Liver (tissue), 9 donors: ENCODE measurements around the gene CLIP1. TPM values are rescaled to one million over a fixed set of nuclear protein-coding genes. Genes with fewer than 3 reads are reported as not detected.

Experiments used
- DNase-seq: peaks from one replicate; pipeline ENCODE4 v3.0.0-alpha.2; 2017; ENCODE audit warnings: low spot score
- H3K27ac ChIP-seq, 2 donors: one replicate each; pipeline ENCODE4 v1.7.0; 2013; ENCODE audit warnings: inconsistent platforms in 2 of 2, low read length in 2 of 2, control low read depth in 1 of 2, low read depth in 1 of 2, mild to moderate bottlenecking in 1 of 2
- H3K27me3 ChIP-seq, 4 donors: one replicate each; pipeline versions ENCODE4 v1.6.1 to v1.7.0; 2013; ENCODE audit warnings: low read length in 3 of 4, inconsistent platforms in 1 of 4, mild to moderate bottlenecking in 1 of 4, moderate library complexity in 1 of 4; ENCODE audit not compliant: control insufficient read depth in 4 of 4, insufficient read depth in 4 of 4
- H3K36me3 ChIP-seq, 4 donors: one replicate each; pipeline versions ENCODE4 v1.6.1 to v1.7.0; 2013; ENCODE audit warnings: low read length in 3 of 4, mild to moderate bottlenecking in 3 of 4, low read depth in 1 of 4, moderate library complexity in 1 of 4; ENCODE audit not compliant: control insufficient read depth in 4 of 4, insufficient read depth in 3 of 4
- H3K4me1 ChIP-seq, 4 donors: one replicate each; pipeline versions ENCODE4 v1.6.1 to v1.7.0; 2013; ENCODE audit warnings: low read length in 3 of 4, mild to moderate bottlenecking in 3 of 4, moderate library complexity in 1 of 4; ENCODE audit not compliant: control insufficient read depth in 4 of 4, insufficient read depth in 4 of 4
- H3K4me3 ChIP-seq, 3 donors: one replicate each; pipeline versions ENCODE4 v1.6.1 to v1.7.0; 2013; ENCODE audit warnings: low read length in 3 of 3, control low read depth in 1 of 3, low read depth in 1 of 3, mild to moderate bottlenecking in 1 of 3
- H3K9ac ChIP-seq, 2 donors: one replicate each; pipeline ENCODE4 v1.7.0; 2013; ENCODE audit warnings: low read length in 2 of 2, mild to moderate bottlenecking in 2 of 2, moderate library complexity in 2 of 2, control low read depth in 1 of 2, low read depth in 1 of 2
- H3K9me3 ChIP-seq, 4 donors: one replicate each; pipeline versions ENCODE4 v1.6.1 to v1.7.0; 2013; ENCODE audit warnings: low read length in 3 of 4; ENCODE audit not compliant: control insufficient read depth in 4 of 4
- EGR1 ChIP-seq, 2 donors: IDR thresholded peaks; 2 replicates each; pipeline ENCODE4 v1.6.1; 2016 to 2018; ENCODE audit warnings: antibody characterized with exemption in 2 of 2, low read depth in 2 of 2
- FOXA1 ChIP-seq: IDR thresholded peaks from 2 replicates; pipeline ENCODE4 v1.6.1; 2016; ENCODE audit warnings: antibody characterized with exemption
- FOXA2 ChIP-seq: IDR thresholded peaks from 2 replicates; pipeline ENCODE4 v1.6.1; 2016; ENCODE audit warnings: antibody characterized with exemption
- GABPA ChIP-seq, 2 donors: IDR thresholded peaks in 1 of 2; conservative IDR thresholded peaks in 1 of 2; 2 replicates each; pipeline ENCODE4 v1.6.1; 2016; ENCODE audit warnings: antibody characterized with exemption in 2 of 2, mild to moderate bottlenecking in 1 of 2, moderate library complexity in 1 of 2
- HNF4A ChIP-seq, 2 donors: conservative IDR thresholded peaks; 2 replicates each; pipeline ENCODE4 v1.6.1; 2016; ENCODE audit warnings: antibody characterized with exemption in 2 of 2, mild to moderate bottlenecking in 2 of 2
- HNF4G ChIP-seq: IDR thresholded peaks from 2 replicates; pipeline ENCODE4 v1.6.1; 2016; ENCODE audit warnings: antibody characterized with exemption
- JUND ChIP-seq, 2 donors: IDR thresholded peaks; 2 replicates each; pipeline ENCODE4 v1.6.1; 2016; ENCODE audit warnings: antibody characterized with exemption in 2 of 2
- NR2F2 ChIP-seq: IDR thresholded peaks from 2 replicates; pipeline ENCODE4 v1.6.1; 2016; ENCODE audit warnings: antibody characterized with exemption
- RAD21 ChIP-seq, 2 donors: IDR thresholded peaks; 2 replicates each; pipeline ENCODE4 v1.6.1; 2016; ENCODE audit warnings: antibody characterized with exemption in 2 of 2, mild to moderate bottlenecking in 2 of 2
- RXRA ChIP-seq, 2 donors: IDR thresholded peaks; 2 replicates each; pipeline ENCODE4 v1.6.1; 2017 to 2018; ENCODE audit warnings: antibody characterized with exemption in 2 of 2, mild to moderate bottlenecking in 1 of 2
- SP1 ChIP-seq: IDR thresholded peaks from 2 replicates; pipeline ENCODE4 v1.6.1; 2018; ENCODE audit warnings: antibody characterized with exemption, mild to moderate bottlenecking
- TAF1 ChIP-seq: conservative IDR thresholded peaks from 2 replicates; pipeline ENCODE4 v1.6.1; 2016; ENCODE audit warnings: antibody characterized with exemption, mild to moderate bottlenecking
- YY1 ChIP-seq: IDR thresholded peaks from 2 replicates; pipeline ENCODE4 v1.6.1; 2016; ENCODE audit warnings: antibody characterized with exemption, mild to moderate bottlenecking
- WGBS: extraction: QIAGEN DNeasy Blood & Tissue Kit; methylation state at CpG from one replicate; pipeline ENCODE4 v1.1.7; 2013; 5-methylcytosine and 5-hydroxymethylcytosine counted together
- polyA plus RNA-seq, 2 donors: library from polyadenylated mRNA; stranded (reverse) in 1 of 2; unstranded in 1 of 2; fragments of 200-250 nt in 1 of 2; fragments of >200 nt in 1 of 2; fragmentation: Nextera tagmentation in 1 of 2; extraction: Ambion mirVana in 1 of 2; gene quantifications; one replicate each; pipeline versions ENCODE4 v1.2.1 to v1.2.3, GENCODE V29; 2013 to 2015
- total RNA-seq, 2 donors: library from RNA; depleted of rRNA; stranded (reverse); fragments of >200 nt; gene quantifications; one replicate each; pipeline ENCODE4 v1.2.3, GENCODE V29; 2014
- TF ChIP-seq, protein P1 (sequence below): IDR thresholded peaks from 2 replicates; pipeline ENCODE4 v1.6.1; 2016; ENCODE audit warnings: antibody characterized with exemption
- TF ChIP-seq, protein P2 (sequence below): fragments of 150-350 bp; IDR thresholded peaks from 2 replicates; pipeline ENCODE4 v1.5.1; 2017; ENCODE audit warnings: improper control_type of control experiment, low read depth, low read length; ENCODE audit not compliant: missing input control
- TF ChIP-seq, protein P3 (sequence below): IDR thresholded peaks from 2 replicates; pipeline ENCODE4 v1.6.1; 2016; ENCODE audit warnings: antibody characterized with exemption, mild to moderate bottlenecking
- TF ChIP-seq, protein P4 (sequence below): IDR thresholded peaks from 2 replicates; pipeline ENCODE4 v1.6.1; 2016; ENCODE audit warnings: antibody characterized with exemption
- donor health status: healthy.
- donor health status: healthy.
- donor health status: healthy.
- donor health status: healthy.
- donor health status: healthy.

The CLIP1 gene
- total and polyA plus RNA-seq, 4 donors: 13.0 to 41.9 (median 26.0) TPM

DNA sequence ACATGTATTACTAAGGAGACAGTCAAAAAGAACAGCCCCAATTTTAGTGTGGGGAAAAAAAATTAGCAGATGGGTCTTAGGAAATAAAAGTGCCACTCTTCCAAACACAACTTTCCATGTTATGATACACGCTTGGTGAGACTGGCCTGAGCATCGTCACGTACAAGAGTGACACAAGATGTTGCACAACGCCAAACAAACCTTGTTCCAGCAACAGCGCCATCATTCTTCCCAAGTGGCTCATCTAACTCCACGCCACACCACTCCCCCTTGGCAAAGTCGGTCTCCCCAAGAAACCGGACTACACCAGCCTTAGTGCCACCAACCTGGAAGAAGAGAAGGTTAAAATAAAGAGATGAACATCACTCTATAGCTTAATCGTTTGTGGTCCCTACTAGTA, 58.7 kb downstream of the CLIP1 start:
- peaks cover 3 to 42% (median 22%) of the 10 kb centered on the region in 4 donors for H3K36me3 ChIP-seq
- no peak for TF ChIP-seq NR2F2
- TF ChIP-seq, protein P1, sequence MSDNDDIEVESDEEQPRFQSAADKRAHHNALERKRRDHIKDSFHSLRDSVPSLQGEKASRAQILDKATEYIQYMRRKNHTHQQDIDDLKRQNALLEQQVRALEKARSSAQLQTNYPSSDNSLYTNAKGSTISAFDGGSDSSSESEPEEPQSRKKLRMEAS: no peak
- no peak for TF ChIP-seq RXRA (IDR thresholded peaks at IDR 0.05)
- TF ChIP-seq JUND (IDR thresholded peaks at IDR 0.05): no peak
- no peak for TF ChIP-seq SP1
- no peak for TF ChIP-seq YY1
- no peak for TF ChIP-seq HNF4G
- TF ChIP-seq, protein P2, sequence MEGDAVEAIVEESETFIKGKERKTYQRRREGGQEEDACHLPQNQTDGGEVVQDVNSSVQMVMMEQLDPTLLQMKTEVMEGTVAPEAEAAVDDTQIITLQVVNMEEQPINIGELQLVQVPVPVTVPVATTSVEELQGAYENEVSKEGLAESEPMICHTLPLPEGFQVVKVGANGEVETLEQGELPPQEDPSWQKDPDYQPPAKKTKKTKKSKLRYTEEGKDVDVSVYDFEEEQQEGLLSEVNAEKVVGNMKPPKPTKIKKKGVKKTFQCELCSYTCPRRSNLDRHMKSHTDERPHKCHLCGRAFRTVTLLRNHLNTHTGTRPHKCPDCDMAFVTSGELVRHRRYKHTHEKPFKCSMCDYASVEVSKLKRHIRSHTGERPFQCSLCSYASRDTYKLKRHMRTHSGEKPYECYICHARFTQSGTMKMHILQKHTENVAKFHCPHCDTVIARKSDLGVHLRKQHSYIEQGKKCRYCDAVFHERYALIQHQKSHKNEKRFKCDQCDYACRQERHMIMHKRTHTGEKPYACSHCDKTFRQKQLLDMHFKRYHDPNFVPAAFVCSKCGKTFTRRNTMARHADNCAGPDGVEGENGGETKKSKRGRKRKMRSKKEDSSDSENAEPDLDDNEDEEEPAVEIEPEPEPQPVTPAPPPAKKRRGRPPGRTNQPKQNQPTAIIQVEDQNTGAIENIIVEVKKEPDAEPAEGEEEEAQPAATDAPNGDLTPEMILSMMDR: no peak
- no peak for TF ChIP-seq HNF4A (conservative IDR thresholded peaks at IDR 0.05)
- TF ChIP-seq GABPA (IDR thresholded peaks at IDR 0.05 in 1 of 2, conservative IDR thresholded peaks at IDR 0.05 in 1 of 2): no peak
- TF ChIP-seq, protein P3, sequence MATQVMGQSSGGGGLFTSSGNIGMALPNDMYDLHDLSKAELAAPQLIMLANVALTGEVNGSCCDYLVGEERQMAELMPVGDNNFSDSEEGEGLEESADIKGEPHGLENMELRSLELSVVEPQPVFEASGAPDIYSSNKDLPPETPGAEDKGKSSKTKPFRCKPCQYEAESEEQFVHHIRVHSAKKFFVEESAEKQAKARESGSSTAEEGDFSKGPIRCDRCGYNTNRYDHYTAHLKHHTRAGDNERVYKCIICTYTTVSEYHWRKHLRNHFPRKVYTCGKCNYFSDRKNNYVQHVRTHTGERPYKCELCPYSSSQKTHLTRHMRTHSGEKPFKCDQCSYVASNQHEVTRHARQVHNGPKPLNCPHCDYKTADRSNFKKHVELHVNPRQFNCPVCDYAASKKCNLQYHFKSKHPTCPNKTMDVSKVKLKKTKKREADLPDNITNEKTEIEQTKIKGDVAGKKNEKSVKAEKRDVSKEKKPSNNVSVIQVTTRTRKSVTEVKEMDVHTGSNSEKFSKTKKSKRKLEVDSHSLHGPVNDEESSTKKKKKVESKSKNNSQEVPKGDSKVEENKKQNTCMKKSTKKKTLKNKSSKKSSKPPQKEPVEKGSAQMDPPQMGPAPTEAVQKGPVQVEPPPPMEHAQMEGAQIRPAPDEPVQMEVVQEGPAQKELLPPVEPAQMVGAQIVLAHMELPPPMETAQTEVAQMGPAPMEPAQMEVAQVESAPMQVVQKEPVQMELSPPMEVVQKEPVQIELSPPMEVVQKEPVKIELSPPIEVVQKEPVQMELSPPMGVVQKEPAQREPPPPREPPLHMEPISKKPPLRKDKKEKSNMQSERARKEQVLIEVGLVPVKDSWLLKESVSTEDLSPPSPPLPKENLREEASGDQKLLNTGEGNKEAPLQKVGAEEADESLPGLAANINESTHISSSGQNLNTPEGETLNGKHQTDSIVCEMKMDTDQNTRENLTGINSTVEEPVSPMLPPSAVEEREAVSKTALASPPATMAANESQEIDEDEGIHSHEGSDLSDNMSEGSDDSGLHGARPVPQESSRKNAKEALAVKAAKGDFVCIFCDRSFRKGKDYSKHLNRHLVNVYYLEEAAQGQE: no peak
- no peak for TF ChIP-seq FOXA2
- TF ChIP-seq FOXA1: no peak
- TF ChIP-seq, protein P4, sequence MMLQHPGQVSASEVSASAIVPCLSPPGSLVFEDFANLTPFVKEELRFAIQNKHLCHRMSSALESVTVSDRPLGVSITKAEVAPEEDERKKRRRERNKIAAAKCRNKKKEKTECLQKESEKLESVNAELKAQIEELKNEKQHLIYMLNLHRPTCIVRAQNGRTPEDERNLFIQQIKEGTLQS: no peak
- no peak for TF ChIP-seq EGR1 (IDR thresholded peaks at IDR 0.05; ENCODE audit: low read depth in 2 of 2)
- TF ChIP-seq RAD21 (IDR thresholded peaks at IDR 0.05): no peak
- WGBS: 82% methylated on average over 9 of the region's 9 CpGs

DNA sequence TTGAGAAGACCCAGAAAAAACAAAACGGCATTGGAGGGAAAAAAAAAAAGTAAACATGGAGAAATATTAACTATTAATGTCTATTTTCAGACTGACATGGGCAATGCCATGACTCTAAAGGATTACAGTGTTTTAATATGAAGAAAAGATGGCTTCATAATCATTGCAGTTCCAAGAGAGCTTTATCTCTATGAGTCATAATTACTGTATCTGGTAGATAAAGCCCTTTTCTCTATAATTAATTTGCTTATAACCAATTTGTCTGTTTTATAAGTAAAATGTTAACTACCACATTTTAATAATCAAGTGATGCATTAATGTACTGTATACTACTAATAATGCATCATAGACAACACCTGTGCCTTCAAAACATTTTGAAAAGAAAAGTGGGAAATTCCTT, 59.7 kb downstream of the CLIP1 start:
- H3K9me3 ChIP-seq: no peaks in the 10 kb centered on the region
- peaks cover 3 to 42% (median 22%) of the 10 kb centered on the region in 4 donors for H3K36me3 ChIP-seq
- WGBS: 87% methylated on average over 1 of the region's 1 CpG
- no peak for DNase-seq
- peaks cover 0 to 5% (median 2%) of the 10 kb centered on the region in 4 donors for H3K4me1 ChIP-seq
- no peak overlapping the region for H3K9ac ChIP-seq
- no peak for TF ChIP-seq FOXA2
- TF ChIP-seq HNF4G: no peak
- no peak for TF ChIP-seq EGR1 (IDR thresholded peaks at IDR 0.05; ENCODE audit: low read depth in 2 of 2)
- TF ChIP-seq, protein P1: no peak
- TF ChIP-seq, protein P3: no peak
- TF ChIP-seq TAF1: no peak
- TF ChIP-seq NR2F2: no peak
- TF ChIP-seq RAD21 (IDR thresholded peaks at IDR 0.05): no peak
- no peak for TF ChIP-seq GABPA (IDR thresholded peaks at IDR 0.05 in 1 of 2, conservative IDR thresholded peaks at IDR 0.05 in 1 of 2)
- TF ChIP-seq YY1: no peak
- TF ChIP-seq HNF4A (conservative IDR thresholded peaks at IDR 0.05): no peak
- TF ChIP-seq, protein P2: no peak
- no peak for TF ChIP-seq JUND (IDR thresholded peaks at IDR 0.05)
- no peak for TF ChIP-seq RXRA (IDR thresholded peaks at IDR 0.05)
- TF ChIP-seq, protein P4: no peak
- no peak for TF ChIP-seq SP1
- no peak for TF ChIP-seq FOXA1
- no peak overlapping the region for H3K4me3 ChIP-seq
- H3K27ac ChIP-seq: no peak overlapping the region
- H3K27me3 ChIP-seq: no peaks in the 10 kb centered on the region

More for the DNA sequence above, 58.7 kb downstream of the CLIP1 start:
- DNase-seq: no peak
- H3K9me3 ChIP-seq: no peaks in the 10 kb centered on the region
- peak overlapping the region in 1 of 2 donors; percentile 1 for H3K27ac ChIP-seq
- H3K4me1 ChIP-seq: peaks cover 0 to 5% (median 2%) of the 10 kb centered on the region in 4 donors
- no peak overlapping the region for H3K4me3 ChIP-seq
- no peak overlapping the region for H3K9ac ChIP-seq
- H3K27me3 ChIP-seq: no peaks in the 10 kb centered on the region
